ENCODE results near the gene TMTC2.

TMTC2 gene

GRCh38 chr12:82896979-82897378 is 210.3 kb downstream of the TMTC2 start:
- no peak for DNase-seq

DNA sequence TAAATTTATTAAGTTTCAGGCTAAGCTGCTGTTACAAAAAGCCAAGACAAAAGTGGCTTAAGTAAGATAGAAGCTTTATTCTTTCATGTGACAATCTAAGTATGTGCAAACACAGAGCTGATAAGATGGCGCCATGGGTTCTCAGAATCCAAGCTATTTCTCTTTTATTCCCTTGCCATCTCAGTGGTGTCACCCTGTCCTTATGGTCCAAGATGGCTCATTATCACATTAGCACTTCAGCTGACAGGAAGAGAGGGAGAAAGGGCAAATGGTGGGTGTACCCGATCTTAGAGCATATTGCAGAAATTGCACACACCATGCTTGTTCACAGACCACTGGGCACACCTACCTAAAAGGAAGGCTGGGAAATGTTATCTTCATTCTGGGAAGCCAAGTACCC is 211.7 kb downstream of the TMTC2 start:
- no peak for DNase-seq

GRCh38 chr12:82904219-82904790 is 217.6 kb downstream of the TMTC2 start:
- no peak for DNase-seq

DNA sequence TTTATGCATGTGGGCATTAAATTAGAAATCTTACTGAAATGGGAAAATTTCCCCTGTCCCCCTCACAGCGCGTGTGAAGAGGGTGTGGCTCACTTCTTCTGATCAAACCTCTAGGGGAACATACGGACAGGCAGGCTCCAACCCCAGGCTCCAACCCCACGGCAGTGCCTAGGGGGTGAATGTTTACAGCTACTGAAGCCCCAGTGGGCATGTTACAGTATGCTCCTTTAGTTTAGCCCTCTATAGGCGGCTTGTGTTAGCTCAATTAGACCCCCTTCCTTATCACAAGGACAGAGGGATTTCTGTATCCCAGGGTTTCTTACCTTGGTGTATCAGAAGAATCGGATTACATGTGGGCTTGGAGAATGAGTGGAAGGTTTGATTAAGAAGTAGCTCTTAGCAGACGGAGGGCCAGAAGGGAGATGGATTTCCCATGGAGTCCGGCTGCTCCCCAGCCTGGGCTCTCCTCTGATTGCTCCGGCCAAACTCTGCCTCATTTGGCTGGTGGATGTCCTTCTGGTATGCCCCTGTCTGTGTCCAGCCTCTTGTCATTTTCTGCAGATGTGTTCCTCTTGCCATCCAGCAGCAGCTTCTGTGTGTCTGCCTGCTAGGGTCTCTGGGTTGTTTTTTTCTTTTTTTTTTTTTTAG is 223.7 kb downstream of the TMTC2 start:
- DNase-seq: no peak

DNA sequence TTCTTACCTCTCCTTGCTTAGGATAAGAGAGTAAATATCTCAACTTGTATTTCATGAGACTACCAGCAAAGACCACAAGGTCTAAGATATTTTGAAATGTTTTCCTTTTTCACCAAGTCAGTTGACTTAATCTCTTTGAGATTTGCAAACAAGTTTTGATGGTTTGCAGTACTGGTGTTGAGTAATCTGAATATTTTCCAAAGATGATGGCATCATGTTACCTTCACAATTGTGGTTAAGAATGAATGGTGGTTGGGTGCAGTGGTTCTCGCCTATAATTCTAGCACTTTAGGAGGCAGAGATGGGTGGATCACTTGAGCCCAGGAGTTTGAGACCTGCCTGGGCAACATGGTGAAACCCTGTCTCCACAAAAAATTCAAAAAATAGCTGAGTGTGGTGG is 225.7 kb downstream of the TMTC2 start:
- DNase-seq: no peak

- no peak for DNase-seq
Measured at GRCh38 chr12:82919388-82920054, 232.8 kb downstream of the TMTC2 start.

DNA sequence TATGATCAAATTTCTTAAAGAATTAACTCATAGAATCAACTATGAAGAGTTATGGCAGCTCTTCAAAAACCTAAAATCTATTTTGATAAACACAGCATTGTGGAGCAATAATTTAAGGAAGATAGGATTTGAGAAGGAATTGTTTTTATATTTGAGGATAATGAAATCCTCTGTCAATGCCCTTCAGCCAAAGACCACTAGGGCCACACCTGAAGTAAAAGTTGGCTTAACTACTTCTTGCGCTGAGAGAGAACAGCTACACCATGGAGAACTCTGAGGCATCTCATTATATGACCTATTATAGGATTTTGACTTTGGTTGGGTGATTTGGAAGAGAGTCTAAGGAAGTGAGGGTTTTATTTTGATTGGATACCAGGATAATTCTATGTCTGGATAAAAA is 237.2 kb downstream of the TMTC2 start:
- DNase-seq: no peak

DNA sequence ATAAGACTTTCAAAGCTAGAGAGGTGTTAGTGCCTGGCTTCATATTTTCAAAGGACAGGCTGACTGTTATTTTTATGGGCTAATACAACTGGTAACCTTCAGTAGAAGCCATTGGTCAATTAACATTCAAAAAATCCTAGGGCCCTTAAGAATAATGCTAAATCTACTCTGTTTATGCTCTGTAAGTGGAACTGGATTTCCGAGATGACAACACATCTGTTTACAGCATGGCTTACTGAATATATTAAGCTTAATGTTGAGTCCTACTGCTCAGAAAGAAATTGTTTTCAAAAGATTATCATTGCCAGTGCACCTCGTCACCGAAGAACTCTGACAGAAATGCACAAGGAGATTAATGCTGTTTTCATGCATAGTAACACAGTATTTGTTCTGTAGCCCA is 239.9 kb downstream of the TMTC2 start:
- DNase-seq: no peak

- DNase-seq: no peak
Measured at GRCh38 chr12:82930301-82930700, 243.6 kb downstream of the TMTC2 start.

GRCh38 chr12:82931349-82932116 is 244.8 kb downstream of the TMTC2 start:
- no peak for DNase-seq

- no peak for DNase-seq
Measured at GRCh38 chr12:82937151-82937550, 250.4 kb downstream of the TMTC2 start.

DNA sequence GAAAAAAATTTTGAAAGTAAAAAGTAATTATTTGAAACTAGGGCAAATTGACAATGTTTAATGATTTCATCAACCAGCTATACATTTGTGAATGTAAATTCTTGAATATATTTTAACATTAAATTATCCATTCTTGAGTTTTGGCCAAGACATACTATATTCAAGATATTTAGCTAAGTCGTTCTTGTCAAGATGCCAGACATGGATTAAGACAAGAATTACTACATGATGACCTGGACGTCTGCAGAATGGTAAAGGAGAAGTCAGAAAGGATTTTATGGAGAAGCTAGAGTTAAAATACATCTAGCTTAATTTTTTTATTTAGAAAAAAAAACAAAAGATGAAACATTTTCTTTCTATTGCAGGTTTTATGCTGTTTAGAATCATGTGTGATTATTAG is 255.8 kb downstream of the TMTC2 start:
- no peak for DNase-seq

- no peak for DNase-seq
Measured at GRCh38 chr12:82942991-82943401, 256.3 kb downstream of the TMTC2 start.

- no peak for DNase-seq
Measured at GRCh38 chr12:82948491-82948890, 261.8 kb downstream of the TMTC2 start.

GRCh38 chr12:82950356-82950755 is 263.6 kb downstream of the TMTC2 start:
- no peak for DNase-seq

GRCh38 chr12:82952946-82953345 is 266.2 kb downstream of the TMTC2 start:
- DNase-seq: no peak

GRCh38 chr12:82953397-82953796 is 266.7 kb downstream of the TMTC2 start:
- no peak for DNase-seq

DNA sequence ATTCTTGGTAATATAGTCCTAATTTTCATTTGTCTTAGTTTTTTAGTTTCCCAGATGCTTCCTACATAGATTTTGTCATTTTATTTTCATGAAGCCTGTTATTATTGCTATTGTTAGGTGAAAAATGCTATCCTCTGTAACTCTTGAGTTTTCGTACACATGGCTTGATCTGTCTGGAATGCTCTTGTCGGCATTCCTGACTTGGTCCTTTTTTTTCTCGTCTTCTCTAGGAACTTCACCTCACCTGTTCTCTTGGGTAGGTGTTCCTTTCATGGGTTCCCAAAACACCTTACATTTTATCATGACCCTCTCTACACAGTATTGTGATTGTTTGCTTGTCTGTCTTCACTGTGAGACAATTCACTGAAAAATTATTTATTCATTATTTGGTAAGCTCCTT is 267.4 kb downstream of the TMTC2 start:
- no peak for DNase-seq

GRCh38 chr12:82954572-82954971 is 267.9 kb downstream of the TMTC2 start:
- DNase-seq: no peak

DNA sequence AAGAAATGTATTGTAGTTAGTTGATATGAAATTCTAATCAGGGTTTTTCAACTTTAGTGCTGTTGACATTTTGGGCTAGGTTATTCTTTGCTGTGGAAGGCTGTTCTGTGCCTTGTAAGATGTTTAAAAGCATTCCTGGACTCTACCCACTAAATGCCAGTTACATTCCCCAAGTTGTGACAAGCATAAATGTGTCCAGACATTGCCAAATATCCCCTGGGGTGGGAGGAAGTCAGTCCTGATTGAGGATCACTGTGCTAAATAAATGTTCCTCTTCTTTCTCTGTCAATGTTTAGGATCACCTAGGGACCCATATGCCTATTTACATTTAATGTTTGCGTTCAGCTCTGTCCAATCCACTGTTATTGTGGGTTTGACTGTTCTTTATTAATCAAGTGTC is 268.3 kb downstream of the TMTC2 start:
- DNase-seq: no peak

DNA sequence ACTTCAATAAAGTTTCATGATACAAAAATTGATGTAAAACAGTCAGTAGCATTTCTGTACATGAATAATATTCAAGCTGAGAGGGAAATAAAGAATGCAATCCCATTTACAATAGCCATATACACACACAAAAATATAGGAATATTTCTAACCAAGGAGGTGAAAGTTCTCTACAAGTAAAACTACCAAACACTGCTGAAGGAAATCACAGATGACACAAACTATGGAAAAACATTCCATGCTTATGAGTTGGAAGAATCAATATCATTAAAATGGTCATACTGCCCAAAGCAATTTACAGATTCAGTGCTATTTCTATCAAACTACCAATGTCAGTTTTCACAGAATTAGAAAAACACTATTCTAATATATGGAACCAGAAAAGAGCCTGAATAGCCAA is 272.3 kb downstream of the TMTC2 start:
- DNase-seq: no peak

GRCh38 chr12:82959821-82960220 is 273.1 kb downstream of the TMTC2 start:
- no peak for DNase-seq

DNA sequence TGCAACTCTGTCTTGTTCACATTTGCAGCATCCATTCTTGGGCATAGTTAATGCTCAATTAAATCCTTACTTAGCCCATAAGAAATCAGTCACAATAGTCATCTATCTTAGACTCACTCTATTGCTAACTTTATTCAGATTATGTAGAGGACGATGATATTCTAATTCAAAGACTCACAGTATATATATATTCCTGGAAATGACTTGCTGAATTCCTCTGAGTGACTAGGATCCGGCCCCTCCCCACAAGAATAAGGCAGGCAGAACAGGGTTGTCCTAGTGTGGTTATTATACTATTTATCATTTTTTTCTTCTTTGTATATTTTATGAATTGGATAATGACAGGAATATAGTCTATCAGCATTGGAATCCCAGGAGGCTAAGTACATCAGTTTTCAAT is 275.1 kb downstream of the TMTC2 start:
- no peak for DNase-seq

DNA sequence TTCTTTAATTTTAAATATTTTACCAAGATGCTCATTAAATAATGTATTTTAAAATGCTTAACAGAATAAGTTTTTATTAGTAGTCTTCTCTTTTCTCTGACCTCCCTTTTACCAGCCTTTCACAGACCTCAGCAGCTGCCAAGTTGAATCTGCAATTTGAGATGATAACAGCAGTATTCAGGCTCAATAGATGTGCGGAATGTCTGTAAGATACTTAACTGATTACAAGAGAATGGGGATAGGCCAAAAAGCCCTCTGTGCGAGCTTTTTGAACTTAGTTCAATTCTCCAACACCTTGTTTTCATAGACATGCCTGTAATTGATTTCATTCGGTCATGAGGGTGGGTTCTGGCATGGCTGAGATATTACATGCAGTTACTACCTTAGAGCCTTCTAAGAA is 277.2 kb downstream of the TMTC2 start:
- DNase-seq: no peak
